ENCODE measurements around the gene MAPK8IP1. TPM values are rescaled to one million over a fixed set of nuclear protein-coding genes. Genes with fewer than 3 reads are reported as not detected.

MAPK8IP1 gene
- polyA plus RNA-seq, 2 of the 4 experiments (the other 2 are of a cell fraction), result 2.6 to 5.8 TPM

GRCh38 chr11:45887587-45887986, 2.1 kb downstream of the MAPK8IP1 start (continued):
- TF ChIP-seq HOXA7 (CRISPR knock-in tag; IDR thresholded peaks at IDR 0.05), result no peak
- no peak for TF ChIP-seq NFE2L2 (conservative IDR thresholded peaks at IDR 0.05; ENCODE audit: low read length)
- no peak for TF ChIP-seq MAX (IDR thresholded peaks at IDR 0.05)

- Histone ChIP-seq H3K27ac (no peak overlapping the region), H3K4me3 (no peak overlapping the region), H3K9me3 (no peaks in the 10 kb centered on the region), H3K4me2 (no peak overlapping the region), H3K4me1 (no peaks in the 10 kb centered on the region)
- ATAC-seq (no peak), DNase-seq (ENCODE audit: low read depth in 1 of 2, low spot score in 1 of 2) (no peak), FAIRE-seq (no peak)
- 56% methylated on average over 8 of the region's 8 CpGs for WGBS (ENCODE audit: missing lambda C conversion rate)
- POLR2A ChIA-PET, result no interaction called here
- CTCF ChIA-PET, result no interaction called here
- TF ChIP-seq NR3C1 (IDR thresholded peaks at IDR 0.05) (no peak), MAX (IDR thresholded peaks at IDR 0.05) (no peak), CBX8 (IDR thresholded peaks at IDR 0.05) (no peak), CHD4 (IDR thresholded peaks at IDR 0.05; ENCODE audit: borderline replicate concordance) (no peak), ZSCAN20 (CRISPR knock-in tag; IDR thresholded peaks at IDR 0.05) (no peak), TFCP2L1 (CRISPR knock-in tag; IDR thresholded peaks at IDR 0.05) (no peak), TP53 (CRISPR knock-in tag; IDR thresholded peaks at IDR 0.05) (no peak), ATOH8 (CRISPR knock-in tag; IDR thresholded peaks at IDR 0.05; ENCODE audit: low read depth) (no peak), EHMT2 (IDR thresholded peaks at IDR 0.05; ENCODE audit: low read depth) (no peak), EHF (CRISPR knock-in tag; IDR thresholded peaks at IDR 0.05) (no peak), HOXB5 (CRISPR knock-in tag; IDR thresholded peaks at IDR 0.05) (no peak), RCOR1 (IDR thresholded peaks at IDR 0.05; ENCODE audit: low read depth, low read length) (no peak), KDM5A (IDR thresholded peaks at IDR 0.05) (no peak)
Measured at GRCh38 chr11:45889555-45889954, 4.1 kb downstream of the MAPK8IP1 start.

GRCh38 chr11:45889966-45890365, 4.5 kb downstream of the MAPK8IP1 start:
- TF ChIP-seq NFE2L2 (conservative IDR thresholded peaks at IDR 0.05; ENCODE audit: low read length) (no peak), ZSCAN20 (CRISPR knock-in tag; IDR thresholded peaks at IDR 0.05) (no peak), ESRRA (IDR thresholded peaks at IDR 0.05; ENCODE audit: borderline replicate concordance, low read length) (no peak), BHLHE40 (IDR thresholded peaks at IDR 0.05; ENCODE audit: low read depth, low read length) (no peak), E2F6 (IDR thresholded peaks at IDR 0.05; ENCODE audit: borderline replicate concordance, low read depth) (no peak), FOSB (CRISPR knock-in tag; IDR thresholded peaks at IDR 0.05) (no peak), NR3C1 (IDR thresholded peaks at IDR 0.05) (no peak), PBX3 (IDR thresholded peaks at IDR 0.05) (no peak), FOXS1 (CRISPR knock-in tag; IDR thresholded peaks at IDR 0.05) (no peak), CBX2 (IDR thresholded peaks at IDR 0.05; ENCODE audit: borderline replicate concordance, low read depth) (no peak), TFCP2L1 (CRISPR knock-in tag; IDR thresholded peaks at IDR 0.05) (no peak)
- ChIA-PET CTCF (no interaction called here), POLR2A (no interaction called here)
- no peaks in the 10 kb centered on the region for H3K4me1 ChIP-seq
- 63% methylated on average over 9 of the region's 9 CpGs for WGBS (ENCODE audit: missing lambda C conversion rate)
- no peak overlapping the region for H3K27ac ChIP-seq
- DNase-seq (ENCODE audit: low read depth in 1 of 2, low spot score in 1 of 2) (no peak), FAIRE-seq (no peak), ATAC-seq (no peak)
- no peak overlapping the region for H3K4me2 ChIP-seq
- H3K4me3 ChIP-seq, result no peak overlapping the region
- no peaks in the 10 kb centered on the region for H3K9me3 ChIP-seq

Data from A549 (cell line).